Lower lobe of right lung (tissue), 2 donors: ENCODE data around the gene BMP2K. TPM values are rescaled to one million over a fixed set of nuclear protein-coding genes. Genes with fewer than 3 reads are reported as not detected.

Experiments
- ATAC-seq, 2 donors: fragments of 200-7000 bp; cut with Tn5 transposase; one replicate each; pipeline ENCODE4 v1.9.1; 2020 to 2022; ENCODE audit warnings: mild to moderate bottlenecking in 2 of 2, moderate library complexity in 2 of 2
- DNase-seq: peaks from one replicate; pipeline ENCODE4 v3.0.0-alpha.2; 2020
- H3K27ac ChIP-seq: fragments of 200-600 bp; one replicate; pipeline ENCODE4 v1.8.0; 2022
- H3K27me3 ChIP-seq: fragments of 200-600 bp; one replicate; pipeline ENCODE4 v1.8.0; 2022; ENCODE audit warnings: low read depth
- H3K36me3 ChIP-seq: fragments of 200-600 bp; one replicate; pipeline ENCODE4 v1.8.0; 2022; ENCODE audit warnings: mild to moderate bottlenecking
- H3K4me1 ChIP-seq: fragments of 200-600 bp; one replicate; pipeline ENCODE4 v1.8.0; 2022
- H3K4me3 ChIP-seq: fragments of 200-600 bp; one replicate; pipeline ENCODE4 v1.8.0; 2022; ENCODE audit warnings: mild to moderate bottlenecking
- H3K9me3 ChIP-seq: fragments of 200-600 bp; one replicate; pipeline ENCODE4 v1.8.0; 2022
- CTCF ChIP-seq: fragments of 200-600 bp; IDR thresholded peaks from one replicate; pipeline ENCODE4 v1.8.0; 2022; ENCODE audit warnings: antibody characterized with exemption, mild to moderate bottlenecking
- intact Hi-C: fragments of 100-400 bp; cut with DNase I; formaldehyde crosslinking; loops from one replicate; pipeline ENCODE4 v1.11.0; 2022
- total RNA-seq: library from RNA; stranded (reverse); fragmentation: NEBNext Ultra II Directional; extraction: Animal tissue kit (Norgen Biotek cat#: 25700); gene quantifications from one replicate; pipeline ENCODE4 v1.2.1, GENCODE V29; 2021
- donor health status: DM: no; HTN: yes; CAD: no; lungs with severe emphysema.

BMP2K gene
- total RNA-seq, 1 donor from 2014 or later, result 48.9 TPM

DNA sequence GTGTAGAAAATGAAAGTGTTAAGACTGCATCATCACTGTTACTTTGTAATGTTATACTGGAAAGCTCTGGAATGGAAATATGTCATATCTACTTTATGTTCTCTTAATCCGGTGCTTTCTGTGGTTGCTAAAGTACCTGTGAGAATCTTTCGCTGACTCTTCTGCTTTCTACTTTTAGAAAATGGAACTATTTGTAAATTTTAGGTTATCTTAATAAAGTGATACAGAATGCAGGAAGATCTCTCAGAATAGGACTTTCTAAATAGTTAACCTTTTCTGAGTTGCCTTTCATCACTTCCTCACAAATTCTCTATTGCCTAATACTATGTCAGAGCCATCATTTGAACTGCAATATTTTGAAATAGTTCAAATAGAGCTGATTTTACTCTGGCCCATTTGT lies 69.3 kb downstream of the BMP2K start:
- Histone ChIP-seq H3K4me1 (peaks cover 8% of the 10 kb centered on the region), H3K4me3 (no peak overlapping the region), H3K27me3 (no peaks in the 10 kb centered on the region), H3K9me3 (no peaks in the 10 kb centered on the region), H3K27ac (no peak overlapping the region), H3K36me3 (no peaks in the 10 kb centered on the region)
- intact Hi-C loops, result no loop called here
- no peak for DNase-seq
- TF ChIP-seq CTCF, result no peak
- ATAC-seq, result no peak

DNA sequence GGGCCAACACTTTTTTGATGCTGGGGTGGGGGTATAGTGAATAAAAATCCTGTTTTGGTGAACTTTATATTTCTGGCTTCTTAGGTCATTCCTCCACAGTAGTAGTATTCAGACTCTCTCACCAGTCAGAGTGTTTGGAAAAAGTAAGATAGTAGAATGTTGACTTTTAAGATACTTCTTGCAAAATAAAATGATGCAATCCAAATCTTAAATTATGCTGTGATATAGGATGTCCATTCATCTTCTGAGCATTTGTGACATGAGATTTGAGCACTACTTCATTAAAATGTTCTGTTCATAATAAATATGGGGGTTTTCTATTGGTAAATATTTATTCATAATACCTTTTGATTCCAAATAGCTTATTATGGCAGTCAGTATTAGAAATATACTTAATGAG lies 70.1 kb downstream of the BMP2K start:
- no peak overlapping the region for H3K27ac ChIP-seq
- H3K4me1 ChIP-seq, result peaks cover 8% of the 10 kb centered on the region
- no peaks in the 10 kb centered on the region for H3K27me3 ChIP-seq
- H3K4me3 ChIP-seq, result no peak overlapping the region
- no peak for TF ChIP-seq CTCF
- peaks cover 2% of the 10 kb centered on the region for H3K36me3 ChIP-seq
- H3K9me3 ChIP-seq, result no peaks in the 10 kb centered on the region
- intact Hi-C loops, result no loop called here
- no peak for DNase-seq
- ATAC-seq, result no peak

DNA sequence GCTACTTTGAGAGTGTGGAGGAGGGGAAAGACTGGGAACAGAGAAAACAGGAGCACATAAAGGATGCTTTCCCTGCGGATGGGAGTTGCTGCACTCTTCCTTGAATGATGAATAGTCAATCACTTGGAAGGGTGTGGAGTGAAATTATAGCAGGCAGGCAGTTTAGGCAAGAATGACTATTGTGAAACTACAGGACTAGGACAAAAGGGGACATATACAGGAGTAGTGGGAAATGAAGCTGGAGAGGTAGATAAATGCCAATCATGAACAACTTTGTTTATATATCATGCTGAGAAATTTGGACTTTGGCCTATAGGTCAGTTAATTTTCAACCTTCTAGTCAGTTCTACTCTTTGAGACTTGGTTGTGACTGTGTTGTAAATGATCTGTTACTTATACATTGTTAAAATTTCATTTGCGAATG lies 86.2 kb downstream of the BMP2K start:
- peaks cover 42% of the 10 kb centered on the region for H3K36me3 ChIP-seq
- no peaks in the 10 kb centered on the region for H3K9me3 ChIP-seq
- DNase-seq (no peak), ATAC-seq (no peak)
- intact Hi-C loops, result loop anchor here (5.0 kb wide), 1 partner anchor 250 kb away; no protein-coding TSS in a partner anchor
- H3K27me3 ChIP-seq, result no peaks in the 10 kb centered on the region
- TF ChIP-seq CTCF, result no peak
- no peak overlapping the region for H3K27ac ChIP-seq
- no peak overlapping the region for H3K4me3 ChIP-seq
- H3K4me1 ChIP-seq, result no peaks in the 10 kb centered on the region

DNA sequence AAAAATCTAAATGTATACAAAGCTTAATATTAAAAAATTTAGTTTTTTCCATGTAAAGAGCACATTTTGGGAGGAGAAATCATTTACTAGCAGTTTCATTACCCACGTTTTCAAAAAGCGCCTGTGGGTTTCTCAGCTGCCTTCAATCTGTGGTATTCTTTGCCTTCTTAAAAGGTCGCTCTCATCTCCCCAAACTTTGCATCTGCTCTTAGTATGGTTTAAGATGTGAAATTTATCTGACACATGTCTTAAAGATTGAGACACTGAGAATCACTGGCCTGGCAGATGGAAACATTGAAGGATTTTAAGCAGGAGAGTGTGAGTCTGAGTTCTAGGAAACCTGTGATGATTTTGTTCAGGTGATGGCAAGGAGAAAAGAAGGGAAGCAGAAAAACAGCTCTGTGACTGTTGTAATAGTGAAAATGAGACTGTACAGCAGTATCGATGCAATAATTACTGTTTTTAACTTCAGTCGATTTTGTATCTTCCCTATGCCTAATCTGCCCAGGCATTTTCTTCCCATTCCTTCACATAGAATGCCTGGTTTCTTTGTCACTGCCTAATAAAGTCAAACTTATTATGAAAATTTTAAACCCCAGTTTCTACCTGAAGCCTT lies 87.2 kb downstream of the BMP2K start:
- H3K27ac ChIP-seq, result no peak overlapping the region
- TF ChIP-seq CTCF, result no peak
- H3K4me3 ChIP-seq, result no peak overlapping the region
- H3K27me3 ChIP-seq, result no peaks in the 10 kb centered on the region
- H3K9me3 ChIP-seq, result no peaks in the 10 kb centered on the region
- intact Hi-C loops, result loop anchor here (5.0 kb wide), 1 partner anchor 251 kb away; no protein-coding TSS in a partner anchor
- peaks cover 52% of the 10 kb centered on the region for H3K36me3 ChIP-seq
- no peaks in the 10 kb centered on the region for H3K4me1 ChIP-seq
- DNase-seq, result no peak
- no peak for ATAC-seq

DNA sequence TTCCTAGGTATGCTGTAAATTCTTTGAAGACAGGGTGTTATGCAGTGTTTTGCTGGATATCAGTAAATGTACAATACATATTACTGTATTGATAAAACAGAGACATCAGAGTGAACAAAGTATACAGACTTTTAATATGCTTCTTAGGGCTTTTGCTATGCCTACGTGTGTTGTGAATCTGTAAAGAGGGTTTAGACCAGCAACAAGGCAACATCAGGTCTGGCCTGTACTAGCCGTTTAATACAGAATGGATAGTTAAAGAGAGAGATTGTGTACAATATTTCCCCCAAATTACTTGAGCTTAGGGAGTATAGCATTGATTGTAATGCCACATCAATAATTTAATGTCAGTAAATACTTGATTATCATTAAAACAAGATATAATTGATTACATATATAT lies 87.8 kb downstream of the BMP2K start:
- H3K27me3 ChIP-seq, result no peaks in the 10 kb centered on the region
- no peaks in the 10 kb centered on the region for H3K4me1 ChIP-seq
- H3K36me3 ChIP-seq, result peaks cover 52% of the 10 kb centered on the region
- H3K9me3 ChIP-seq, result no peaks in the 10 kb centered on the region
- TF ChIP-seq CTCF, result no peak
- DNase-seq (no peak), ATAC-seq (no peak)
- intact Hi-C loops, result loop anchor here (5.0 kb wide), 1 partner anchor 252 kb away; no protein-coding TSS in a partner anchor
- H3K27ac ChIP-seq, result no peak overlapping the region
- no peak overlapping the region for H3K4me3 ChIP-seq
